ENCODE measurements around the gene VLDLR.

GRCh38 chr9:2676466-2676865 lies 54.9 kb downstream of the VLDLR start:
- TF ChIP-seq EP300 (IDR thresholded peaks at IDR 0.05): no peak
- TF ChIP-seq, protein P1, sequence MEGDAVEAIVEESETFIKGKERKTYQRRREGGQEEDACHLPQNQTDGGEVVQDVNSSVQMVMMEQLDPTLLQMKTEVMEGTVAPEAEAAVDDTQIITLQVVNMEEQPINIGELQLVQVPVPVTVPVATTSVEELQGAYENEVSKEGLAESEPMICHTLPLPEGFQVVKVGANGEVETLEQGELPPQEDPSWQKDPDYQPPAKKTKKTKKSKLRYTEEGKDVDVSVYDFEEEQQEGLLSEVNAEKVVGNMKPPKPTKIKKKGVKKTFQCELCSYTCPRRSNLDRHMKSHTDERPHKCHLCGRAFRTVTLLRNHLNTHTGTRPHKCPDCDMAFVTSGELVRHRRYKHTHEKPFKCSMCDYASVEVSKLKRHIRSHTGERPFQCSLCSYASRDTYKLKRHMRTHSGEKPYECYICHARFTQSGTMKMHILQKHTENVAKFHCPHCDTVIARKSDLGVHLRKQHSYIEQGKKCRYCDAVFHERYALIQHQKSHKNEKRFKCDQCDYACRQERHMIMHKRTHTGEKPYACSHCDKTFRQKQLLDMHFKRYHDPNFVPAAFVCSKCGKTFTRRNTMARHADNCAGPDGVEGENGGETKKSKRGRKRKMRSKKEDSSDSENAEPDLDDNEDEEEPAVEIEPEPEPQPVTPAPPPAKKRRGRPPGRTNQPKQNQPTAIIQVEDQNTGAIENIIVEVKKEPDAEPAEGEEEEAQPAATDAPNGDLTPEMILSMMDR (IDR thresholded peaks at IDR 0.05): no peak
- no peak for TF ChIP-seq POLR2A (IDR thresholded peaks at IDR 0.05; ENCODE audit: low read depth)
